SKM-1 treated with dmso at 0.1 percent for 144 hours (cell line): ENCODE data around the gene PGK1.
"Not testable (repeated sequence)": the region's sequence is repeated elsewhere in the genome, so short reads cannot be mapped to it uniquely, and the experiment has no call there.

Source experiments
- DNase-seq: peaks from one replicate; lab custom pipeline; 2025; ENCODE audit not compliant: unreplicated experiment; lab: John Stamatoyannopoulos, UW

Gene PGK1

GRCh38 chrX:78103623-78104446, at the start of gene PGK1:
PGK1 (plus strand) TSS chrX:78104248; CDS start chrX:78104341, 93 bp downstream.
- peak; percentile 83 for DNase-seq

- no peak for DNase-seq
Measured at GRCh38 chrX:78063687-78064086, 40.4 kb upstream of the PGK1 start.

- no peak for DNase-seq
Measured at GRCh38 chrX:78064152-78064551, 39.9 kb upstream of the PGK1 start.

GRCh38 chrX:78064698-78065601, 39.1 kb upstream of the PGK1 start:
- not testable (repeated sequence) for DNase-seq

GRCh38 chrX:78066110-78066509, 37.9 kb upstream of the PGK1 start:
- no peak for DNase-seq

GRCh38 chrX:78071331-78071730, 32.7 kb upstream of the PGK1 start:
- no peak for DNase-seq

- not testable (repeated sequence) for DNase-seq
Measured at GRCh38 chrX:78073147-78074077, 30.6 kb upstream of the PGK1 start.

- DNase-seq, result no peak
Measured at GRCh38 chrX:78074088-78074487, 30.0 kb upstream of the PGK1 start.

- DNase-seq, result no peak
Measured at GRCh38 chrX:78075787-78076389, 28.2 kb upstream of the PGK1 start.

GRCh38 chrX:78081413-78081812, 22.6 kb upstream of the PGK1 start:
- DNase-seq, result not testable (repeated sequence)

GRCh38 chrX:78092296-78092695, 11.8 kb upstream of the PGK1 start:
- no peak for DNase-seq

GRCh38 chrX:78098108-78098507, 5.9 kb upstream of the PGK1 start:
- DNase-seq, result no peak

GRCh38 chrX:78102091-78102490, 2.0 kb upstream of the PGK1 start:
- no peak for DNase-seq

- no peak for DNase-seq
Measured at GRCh38 chrX:78103001-78103622, 936 bp upstream of the PGK1 start.

- peak; percentile 63 for DNase-seq
Measured at GRCh38 chrX:78104447-78105176, 564 bp downstream of the PGK1 start.

- DNase-seq, result no peak
Measured at GRCh38 chrX:78105944-78106650, 2.0 kb downstream of the PGK1 start.

- no peak for DNase-seq
Measured at GRCh38 chrX:78106651-78106986, 2.6 kb downstream of the PGK1 start.

GRCh38 chrX:78109458-78109857, 5.4 kb downstream of the PGK1 start:
- DNase-seq, result no peak
